Measurements from ENCODE around the gene SEC16A.

Gene SEC16A

GRCh38 chr9:136416914-136417313 is 65.9 kb downstream of the SEC16A start:
- DNase-seq (ENCODE audit: low read depth) = no peak
- H3K4me3 ChIP-seq (ENCODE audit: low read depth, low read length) = no peak overlapping the region
- TF ChIP-seq, protein P1, sequence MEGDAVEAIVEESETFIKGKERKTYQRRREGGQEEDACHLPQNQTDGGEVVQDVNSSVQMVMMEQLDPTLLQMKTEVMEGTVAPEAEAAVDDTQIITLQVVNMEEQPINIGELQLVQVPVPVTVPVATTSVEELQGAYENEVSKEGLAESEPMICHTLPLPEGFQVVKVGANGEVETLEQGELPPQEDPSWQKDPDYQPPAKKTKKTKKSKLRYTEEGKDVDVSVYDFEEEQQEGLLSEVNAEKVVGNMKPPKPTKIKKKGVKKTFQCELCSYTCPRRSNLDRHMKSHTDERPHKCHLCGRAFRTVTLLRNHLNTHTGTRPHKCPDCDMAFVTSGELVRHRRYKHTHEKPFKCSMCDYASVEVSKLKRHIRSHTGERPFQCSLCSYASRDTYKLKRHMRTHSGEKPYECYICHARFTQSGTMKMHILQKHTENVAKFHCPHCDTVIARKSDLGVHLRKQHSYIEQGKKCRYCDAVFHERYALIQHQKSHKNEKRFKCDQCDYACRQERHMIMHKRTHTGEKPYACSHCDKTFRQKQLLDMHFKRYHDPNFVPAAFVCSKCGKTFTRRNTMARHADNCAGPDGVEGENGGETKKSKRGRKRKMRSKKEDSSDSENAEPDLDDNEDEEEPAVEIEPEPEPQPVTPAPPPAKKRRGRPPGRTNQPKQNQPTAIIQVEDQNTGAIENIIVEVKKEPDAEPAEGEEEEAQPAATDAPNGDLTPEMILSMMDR (IDR thresholded peaks at IDR 0.05; ENCODE audit: control insufficient read depth, extremely low read depth, insufficient read depth) = no peak

GRCh38 chr9:136416427-136416826 is 66.4 kb downstream of the SEC16A start:
- H3K4me3 ChIP-seq (ENCODE audit: low read depth, low read length) = no peak overlapping the region
- TF ChIP-seq, protein P1 (IDR thresholded peaks at IDR 0.05; ENCODE audit: control insufficient read depth, extremely low read depth, insufficient read depth) = no peak
- DNase-seq (ENCODE audit: low read depth) = no peak

DNA sequence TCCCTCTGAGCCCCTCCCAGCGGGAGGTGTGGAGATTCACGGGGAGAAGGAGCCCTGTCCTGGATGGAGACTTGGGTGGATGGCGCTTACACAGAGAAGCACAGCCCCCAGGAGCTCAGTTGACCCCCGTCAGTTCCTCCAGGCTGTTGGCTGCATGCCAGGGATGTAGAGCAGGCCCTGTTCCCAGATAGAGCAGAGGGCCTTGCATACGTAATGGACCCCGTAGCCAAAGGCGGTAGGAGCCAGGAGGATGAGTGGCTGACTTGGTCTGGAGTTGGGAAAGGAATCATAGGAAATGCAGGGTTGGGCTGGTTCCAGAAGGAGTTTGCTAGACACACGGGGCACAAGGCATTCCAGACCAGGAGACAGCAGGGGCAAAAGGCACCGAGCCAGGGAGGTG is 69.9 kb downstream of the SEC16A start:
- H3K4me3 ChIP-seq (ENCODE audit: low read depth, low read length) = no peak overlapping the region
- no peak for DNase-seq (ENCODE audit: low read depth)
- TF ChIP-seq, protein P1 (IDR thresholded peaks at IDR 0.05; ENCODE audit: control insufficient read depth, extremely low read depth, insufficient read depth) = no peak

GRCh38 chr9:136411378-136411777 is 71.5 kb downstream of the SEC16A start:
- DNase-seq (ENCODE audit: low read depth) = no peak
- H3K4me3 ChIP-seq (ENCODE audit: low read depth, low read length) = peak overlapping the region; percentile 97
- TF ChIP-seq, protein P1 (IDR thresholded peaks at IDR 0.05; ENCODE audit: control insufficient read depth, extremely low read depth, insufficient read depth) = no peak

- peak within 1 kb of the TSS; percentile 97 for H3K4me3 ChIP-seq (ENCODE audit: low read depth, low read length)
- DNase-seq (ENCODE audit: low read depth) = peak; percentile 52
- TF ChIP-seq, protein P1 (IDR thresholded peaks at IDR 0.05; ENCODE audit: control insufficient read depth, extremely low read depth, insufficient read depth) = no peak
Observed at GRCh38 chr9:136410500-136411287, 72.1 kb downstream of the SEC16A start, which contains the start of the genes ENTR1 and PMPCA. ENTR1 (minus strand) TSS chr9:136410614; CDS start chr9:136410397, 217 bp downstream. PMPCA (plus strand) TSS chr9:136410658; CDS start chr9:136410669, 11 bp downstream.

DNA sequence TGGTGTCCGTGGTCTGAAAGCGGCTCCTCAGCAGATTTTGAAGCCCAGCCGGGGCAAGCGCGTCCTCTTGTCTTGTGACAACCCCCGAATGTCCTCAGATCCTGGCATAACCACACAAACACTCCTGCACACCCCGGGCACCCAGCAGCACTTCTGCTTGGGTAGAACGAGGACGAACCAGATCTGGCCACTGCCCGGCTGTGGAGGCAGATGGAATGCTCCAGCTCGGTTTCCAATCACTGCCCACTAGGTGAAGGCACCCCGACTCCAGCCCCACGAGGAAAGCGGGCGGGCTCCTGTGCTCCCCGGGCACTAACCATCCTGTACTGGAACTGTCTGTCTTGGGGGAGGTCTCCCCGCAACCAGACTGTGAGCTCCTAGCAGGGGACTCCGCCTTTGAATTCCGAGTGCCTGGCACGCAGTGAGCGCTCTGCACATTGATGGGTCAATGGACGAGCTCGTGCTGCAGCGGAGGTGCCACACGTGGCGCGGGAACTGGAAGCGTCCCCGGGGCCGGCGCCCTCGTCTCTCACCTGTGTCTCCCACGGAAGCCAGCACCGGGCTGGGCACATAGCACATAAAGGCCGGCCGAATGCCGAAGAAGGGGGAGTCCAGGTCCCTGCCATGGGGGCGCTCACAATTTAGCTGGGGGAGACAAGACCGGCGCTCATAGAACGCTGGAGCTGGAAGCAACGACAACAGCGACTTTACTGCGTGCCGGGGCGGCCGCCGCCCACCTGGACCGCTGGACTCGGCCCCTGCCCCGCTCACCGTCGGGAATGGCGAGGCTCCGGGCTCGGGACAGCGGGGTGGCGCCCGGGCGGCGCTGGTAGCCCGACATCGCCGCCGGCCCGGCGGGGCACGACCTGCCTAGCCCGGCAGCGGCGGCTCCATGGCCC is 73.0 kb downstream of the SEC16A start:
- H3K4me3 ChIP-seq (ENCODE audit: low read depth, low read length) = peak overlapping the region; percentile 97
- TF ChIP-seq, protein P1 (IDR thresholded peaks at IDR 0.05; ENCODE audit: control insufficient read depth, extremely low read depth, insufficient read depth) = no peak
- no peak for DNase-seq (ENCODE audit: low read depth)

All from LNCaP clone FGC (cell line).